ENCODE measurements around the gene TRAT1. TPM values are rescaled to one million over a fixed set of nuclear protein-coding genes. Genes with fewer than 3 reads are reported as not detected.

The TRAT1 gene
- total RNA-seq (not detected in 2 replicates), polyA plus RNA-seq (not detected in 2 replicates), polyA minus RNA-seq (not detected in 2 replicates), Bru-seq, nascent RNA (not detected), BruChase-seq, experiment 1, labeled RNA remaining after a 6-hour chase (not detected), BruChase-seq, experiment 2, labeled RNA remaining after a 2-hour chase (not detected)
- not detected in 2 replicates for polyA plus RNA-seq (2011; cell fraction: cytosol; rRNA removed)
- polyA plus RNA-seq (2011; cell fraction: nucleus; rRNA removed) = not detected in 2 replicates
- polyA plus RNA-seq (2012) = not detected in 2 replicates
- polyA minus RNA-seq (2011; cell fraction: cytosol; rRNA and poly(A)+ RNA removed) = not detected
- not detected in 2 replicates for polyA minus RNA-seq (2011; cell fraction: nucleus; rRNA and poly(A)+ RNA removed)
- long read RNA-seq = 0 reads

- Histone ChIP-seq H3K9me1 (replicated peaks; ENCODE audit: control insufficient read depth, extremely low read depth, insufficient read depth, low read length) (no peaks in the 10 kb centered on the region), H4K20me1 (replicated peaks; ENCODE audit: control insufficient read depth, extremely low read depth, insufficient read depth, low read length) (no peaks in the 10 kb centered on the region), H3K9ac (replicated peaks; ENCODE audit: extremely low read depth, insufficient read depth, low read length) (no peak within 1 kb of the TSS), H3K27ac (ENCODE audit: insufficient read depth, low read depth, low read length) (no peak within 1 kb of the TSS), H2AFZ (ENCODE audit: low read depth, low read length) (no peak within 1 kb of the TSS), H3K36me3 (ENCODE audit: control insufficient read depth in 2 of 2, extremely low read depth in 1 of 2, insufficient read depth in 2 of 2, low read length in 2 of 2) (no peaks in the 10 kb centered on the region), H3K79me2 (ENCODE audit: control insufficient read depth, insufficient read depth, low read length) (no peaks in the 10 kb centered on the region), H3K27me3 (ENCODE audit: control insufficient read depth in 2 of 2, insufficient read depth in 2 of 2, low read length in 2 of 2) (no peaks in the 10 kb centered on the region), H3K4me1 (ENCODE audit: control insufficient read depth, extremely low read depth, insufficient read depth, low read length) (no peaks in the 10 kb centered on the region), H3K4me2 (ENCODE audit: insufficient read depth, low read length) (no peak within 1 kb of the TSS), H3K9me3 (replicated peaks; ENCODE audit: control insufficient read depth, insufficient read depth, low read length) (no peaks in the 10 kb centered on the region), H3K4me3 (replicated peaks in 1 of 3; ENCODE audit: insufficient read depth in 1 of 3, low read depth in 1 of 3, low read length in 3 of 3) (no peak within 1 kb of the TSS)
- intact Hi-C loops (cut with micrococcal nuclease) (no loop called here), dilution Hi-C loops (cut with MboI; ENCODE audit: extremely low pct_ligation_motif_present, low sequenced_read_pairs) (no loop called here)
- BruUV-seq (replicated peaks) = no TSS peak
- FAIRE-seq = no peak
- DNase-seq (ENCODE audit: low read depth, low spot score) = no peak
- ChIA-PET CTCF (no interaction called here), POLR2A (no interaction called here)
- TF ChIP-seq GATA2 (IDR thresholded peaks at IDR 0.05; ENCODE audit: insufficient read depth, insufficient read length, low read depth, low read length) (no peak), MYC (IDR thresholded peaks at IDR 0.05; ENCODE audit: low read depth, low read length) (no peak), POLR2AphosphoS5 (IDR thresholded peaks at IDR 0.05; ENCODE audit: insufficient read depth, low read depth, low read length) (no peak), MAX (IDR thresholded peaks at IDR 0.05; ENCODE audit: insufficient read depth, insufficient read length) (no peak), EZH2 (IDR thresholded peaks at IDR 0.05; ENCODE audit: borderline replicate concordance, low read depth, low read length, severe bottlenecking) (no peak), FOS (IDR thresholded peaks at IDR 0.05; ENCODE audit: borderline replicate concordance, insufficient read depth, low read length) (no peak), JUN (IDR thresholded peaks at IDR 0.05; ENCODE audit: borderline replicate concordance, insufficient read depth, insufficient read length, low read depth) (no peak)
Observed at GRCh38 chr3:108822123-108822897, at the start of gene TRAT1. TSS of gene TRAT1 (plus strand) at chr3:108822786. CDS start at chr3:108822928, 142 bp downstream.

All from endothelial cell of umbilical vein (primary cell).